ENCODE measurements around the gene WDR93. TPM values are rescaled to one million over a fixed set of nuclear protein-coding genes. Genes with fewer than 3 reads are reported as not detected.

The WDR93 gene
- polyA plus RNA-seq, 2 of the 4 experiments (the other 2 are of a cell fraction) = 0.10 to 0.26 TPM

DNA sequence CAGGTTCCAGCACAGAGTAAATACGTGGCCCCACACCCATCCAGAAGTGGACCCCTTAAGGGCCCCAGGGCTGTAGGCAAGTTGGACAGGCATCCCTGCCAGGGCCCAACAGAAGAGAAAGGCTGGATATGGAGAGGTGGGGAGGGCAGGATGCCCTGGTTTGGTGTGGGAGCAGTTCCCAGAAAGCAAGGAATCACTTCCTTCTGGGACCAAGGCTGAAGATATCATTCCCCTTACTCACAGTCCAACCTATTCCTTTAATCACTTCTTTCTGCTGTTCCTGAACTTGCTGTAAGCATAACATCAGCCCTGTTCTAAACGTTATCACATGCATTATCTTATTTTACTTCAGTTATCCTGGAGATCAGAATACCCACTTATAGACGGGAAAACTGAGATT, 79.4 kb downstream of the WDR93 start:
- Histone ChIP-seq H3K27ac (no peak overlapping the region), H3K9me3 (no peaks in the 10 kb centered on the region), H3K4me1 (peaks cover 18% of the 10 kb centered on the region), H3K4me3 (no peak overlapping the region), H3K4me2 (no peak overlapping the region)
- TF ChIP-seq EHMT2 (IDR thresholded peaks at IDR 0.05; ENCODE audit: low read depth) (no peak), FOXS1 (CRISPR knock-in tag; IDR thresholded peaks at IDR 0.05) (no peak), EP300 (IDR thresholded peaks at IDR 0.05) (no peak), CBX8 (IDR thresholded peaks at IDR 0.05) (no peak), RCOR1 (IDR thresholded peaks at IDR 0.05; ENCODE audit: low read depth, low read length) (no peak), MYC (IDR thresholded peaks at IDR 0.05; ENCODE audit: borderline replicate concordance, low read length) (no peak), HOXB5 (CRISPR knock-in tag; IDR thresholded peaks at IDR 0.05) (no peak), CEBPB (IDR thresholded peaks at IDR 0.05) (no peak), CHD4 (IDR thresholded peaks at IDR 0.05; ENCODE audit: borderline replicate concordance) (no peak)
- ChIA-PET POLR2A (no interaction called here), CTCF (interaction anchor here (0.6 to 12.4 kb wide), 6 partner anchors 13 to 523 kb away, joined by 3 to 222 read pairs (median 8); partner anchors contain the start of gene MESP1)
- 68% methylated on average over 3 of the region's 3 CpGs for WGBS (ENCODE audit: missing lambda C conversion rate)
- ATAC-seq (no peak), DNase-seq (ENCODE audit: low read depth in 1 of 2, low spot score in 1 of 2) (no peak), FAIRE-seq (no peak)

DNA sequence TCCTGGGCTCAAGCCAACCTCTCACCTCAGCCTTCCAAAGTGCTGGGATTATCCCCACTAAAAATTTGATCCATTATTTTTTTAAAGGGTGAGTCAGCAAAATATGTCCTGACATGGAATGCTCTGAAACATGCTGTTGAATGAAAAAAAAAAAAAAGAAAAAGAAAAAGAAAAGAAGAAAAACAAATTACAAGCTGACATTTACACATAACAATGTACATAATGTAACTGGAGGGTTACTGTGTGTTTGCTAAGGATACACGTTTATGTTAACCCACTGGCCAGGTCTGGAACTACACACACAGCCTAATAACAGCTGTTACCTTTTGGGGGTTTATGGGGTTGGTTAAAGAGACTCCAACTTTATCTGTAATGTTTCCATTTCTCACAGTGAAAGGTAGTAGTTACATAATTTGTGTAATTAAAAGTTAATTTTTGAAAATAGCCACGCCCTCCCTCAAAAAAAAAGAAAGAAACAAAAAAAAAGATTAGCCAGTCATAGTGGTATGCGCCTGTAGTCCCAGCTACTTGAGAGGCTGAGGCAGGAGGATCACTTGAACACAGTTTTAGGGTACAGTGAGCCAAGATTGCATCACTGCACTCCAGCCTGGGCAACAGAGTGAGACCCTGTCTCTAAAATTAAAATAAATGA, 82.4 kb downstream of the WDR93 start:
- Histone ChIP-seq H3K27ac (peak overlapping the region; percentile 38 to 70; a peak in 5 of 6 replicates), H3K9me3 (no peaks in the 10 kb centered on the region), H3K4me2 (peak overlapping the region; percentile 4; the same call in 2 of the 3 replicates), H3K4me3 (no peak overlapping the region), H3K4me1 (peaks cover 17% of the 10 kb centered on the region)
- peak; percentile 63 to 79 for DNase-seq (ENCODE audit: low read depth in 1 of 2, low spot score in 1 of 2)
- peak; percentile 61; a peak in 5 of 6 replicates for ATAC-seq
- TF ChIP-seq NFE2L2 (conservative IDR thresholded peaks at IDR 0.05; ENCODE audit: low read length) = peak; percentile 86
- no peak for TF ChIP-seq EHMT2 (IDR thresholded peaks at IDR 0.05; ENCODE audit: low read depth)
- 0 out of 2 replicates have a peak, but pooled peaks have one; percentile 31 for TF ChIP-seq MYC (IDR thresholded peaks at IDR 0.05; ENCODE audit: borderline replicate concordance, low read length)
- peak; percentile 98 for TF ChIP-seq MAFK (IDR thresholded peaks at IDR 0.05; ENCODE audit: partially characterized antibody)
- ChIA-PET POLR2A (interaction anchor here (1.7 kb wide), 1 partner anchor 12 kb away, joined by 5 read pairs; no protein-coding TSS in a partner anchor), CTCF (interaction anchor here (0.5 to 12.4 kb wide), 21 partner anchors 8 to 924 kb away, joined by 3 to 222 read pairs (median 4); partner anchors contain the start of gene MESP1)
- FAIRE-seq = peak; percentile 95
- 49% methylated on average over 3 of the region's 3 CpGs for WGBS (ENCODE audit: missing lambda C conversion rate)

- TF ChIP-seq BHLHE40 (IDR thresholded peaks at IDR 0.05; ENCODE audit: low read depth, low read length) (no peak), KDM5A (IDR thresholded peaks at IDR 0.05) (no peak), ZFP36 (IDR thresholded peaks at IDR 0.05; ENCODE audit: borderline replicate concordance, partially characterized antibody) (no peak), EP300 (IDR thresholded peaks at IDR 0.05) (no peak)
Measured at GRCh38 chr15:89774492-89774891, 83.9 kb downstream of the WDR93 start.

DNA sequence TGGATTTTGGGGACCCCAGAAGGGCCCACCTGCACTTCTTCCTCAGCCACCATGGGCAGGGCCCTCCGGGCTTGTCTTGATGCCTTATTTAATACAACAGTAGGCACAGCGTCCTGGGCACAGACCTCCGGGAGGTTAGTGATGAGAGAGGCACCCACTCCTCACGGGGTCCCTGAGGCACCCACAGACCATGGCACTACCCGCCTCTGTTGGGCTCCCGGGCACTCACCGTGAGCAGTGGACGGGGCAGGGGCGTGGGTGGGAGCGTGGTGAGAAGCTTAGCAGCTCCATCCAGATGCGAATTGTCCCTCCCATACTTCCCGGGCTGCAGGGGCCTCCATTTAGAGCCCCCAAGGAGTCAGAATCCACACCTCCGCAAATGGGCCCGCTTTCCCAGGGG, 85.2 kb downstream of the WDR93 start:
- WGBS (ENCODE audit: missing lambda C conversion rate) = 93% methylated on average over 11 of the region's 14 CpGs
- ChIA-PET POLR2A (interaction anchor here (1.1 kb wide), 1 partner anchor 99 kb away, joined by 3 read pairs; no protein-coding TSS in a partner anchor), CTCF (interaction anchor here (0.6 to 12.4 kb wide), 6 partner anchors 19 to 98 kb away, joined by 3 to 222 read pairs (median 4); partner anchors contain the start of gene MESP1)
- Histone ChIP-seq H3K4me1 (peaks cover 19% of the 10 kb centered on the region), H3K9me3 (no peaks in the 10 kb centered on the region), H3K27ac (peak overlapping the region; percentile 71 to 89; a peak in 5 of 6 replicates), H3K4me2 (peak overlapping the region; percentile 84), H3K4me3 (peak overlapping the region; percentile 38; the same call in 2 of the 3 replicates)
- no peak for TF ChIP-seq MAX (IDR thresholded peaks at IDR 0.05)
- no peak for TF ChIP-seq PHF8 (IDR thresholded peaks at IDR 0.05; ENCODE audit: borderline replicate concordance, low read depth)
- TF ChIP-seq CBX2 (IDR thresholded peaks at IDR 0.05; ENCODE audit: borderline replicate concordance, low read depth) = no peak
- no peak for TF ChIP-seq RCOR1 (IDR thresholded peaks at IDR 0.05; ENCODE audit: low read depth, low read length)
- no peak for TF ChIP-seq RNF2 (IDR thresholded peaks at IDR 0.05; ENCODE audit: borderline replicate concordance, low read depth)
- no peak for TF ChIP-seq KDM1A (IDR thresholded peaks at IDR 0.05; ENCODE audit: low read depth)
- no peak for TF ChIP-seq POLR2AphosphoS2 (conservative IDR thresholded peaks at IDR 0.05; ENCODE audit: low read length)
- TF ChIP-seq EHF (CRISPR knock-in tag; IDR thresholded peaks at IDR 0.05) = no peak
- TF ChIP-seq NPAS2 (CRISPR knock-in tag; IDR thresholded peaks at IDR 0.05; ENCODE audit: borderline replicate concordance) = no peak
- TF ChIP-seq CHD4 (IDR thresholded peaks at IDR 0.05; ENCODE audit: borderline replicate concordance) = no peak
- no peak for TF ChIP-seq BHLHE40 (IDR thresholded peaks at IDR 0.05; ENCODE audit: low read depth, low read length)
- TF ChIP-seq SREBF2 (IDR thresholded peaks at IDR 0.05) = no peak
- TF ChIP-seq TP53 (CRISPR knock-in tag; IDR thresholded peaks at IDR 0.05) = no peak
- TF ChIP-seq MAFK (IDR thresholded peaks at IDR 0.05; ENCODE audit: partially characterized antibody) = no peak
- TF ChIP-seq RAD21 (conservative IDR thresholded peaks at IDR 0.05 in 1 of 2, IDR thresholded peaks at IDR 0.05 in 1 of 2) = no peak
- TF ChIP-seq HOXB13 (CRISPR knock-in tag; IDR thresholded peaks at IDR 0.05; ENCODE audit: low read depth) = no peak
- no peak for FAIRE-seq
- no peak for ATAC-seq
- no peak for DNase-seq (ENCODE audit: low read depth in 1 of 2, low spot score in 1 of 2)

More at GRCh38 chr15:89774492-89774891, 83.9 kb downstream of the WDR93 start:
- Histone ChIP-seq H3K4me3 (no peak overlapping the region), H3K9me3 (no peaks in the 10 kb centered on the region), H3K4me2 (no peak overlapping the region), H3K4me1 (peaks cover 17% of the 10 kb centered on the region), H3K27ac (no peak overlapping the region)
- no peak for DNase-seq (ENCODE audit: low read depth in 1 of 2, low spot score in 1 of 2)
- ChIA-PET CTCF (interaction anchor here (0.9 to 12.4 kb wide), 7 partner anchors 10 to 114 kb away, joined by 3 to 222 read pairs (median 8); partner anchors contain the start of gene MESP1), POLR2A (interaction anchor here (1.1 to 1.7 kb wide), 2 partner anchors 13 to 100 kb away, joined by 3 to 5 read pairs; no protein-coding TSS in a partner anchor)
- 92% methylated on average over 5 of the region's 5 CpGs for WGBS (ENCODE audit: missing lambda C conversion rate)
- no peak for ATAC-seq
- FAIRE-seq = peak; percentile 18

Measured in A549 (cell line).